Stimulated activated CD4-positive, alpha-beta T cell treated with anti-CD3 and anti-CD28 coated beads, Interleukin-15, amount 100 ng/mL, for 48 hours (primary cell): ENCODE data around the gene DNMBP.
"Not testable (repeated sequence)": the region's sequence is repeated elsewhere in the genome, so short reads cannot be mapped to it uniquely, and the experiment has no call there.

Experiments used
- DNase-seq, 2 donors: peaks; one replicate each; pipeline ENCODE4 v3.0.0-alpha.2; 2020; ENCODE audit warnings: low read depth in 2 of 2

DNMBP gene

DNA sequence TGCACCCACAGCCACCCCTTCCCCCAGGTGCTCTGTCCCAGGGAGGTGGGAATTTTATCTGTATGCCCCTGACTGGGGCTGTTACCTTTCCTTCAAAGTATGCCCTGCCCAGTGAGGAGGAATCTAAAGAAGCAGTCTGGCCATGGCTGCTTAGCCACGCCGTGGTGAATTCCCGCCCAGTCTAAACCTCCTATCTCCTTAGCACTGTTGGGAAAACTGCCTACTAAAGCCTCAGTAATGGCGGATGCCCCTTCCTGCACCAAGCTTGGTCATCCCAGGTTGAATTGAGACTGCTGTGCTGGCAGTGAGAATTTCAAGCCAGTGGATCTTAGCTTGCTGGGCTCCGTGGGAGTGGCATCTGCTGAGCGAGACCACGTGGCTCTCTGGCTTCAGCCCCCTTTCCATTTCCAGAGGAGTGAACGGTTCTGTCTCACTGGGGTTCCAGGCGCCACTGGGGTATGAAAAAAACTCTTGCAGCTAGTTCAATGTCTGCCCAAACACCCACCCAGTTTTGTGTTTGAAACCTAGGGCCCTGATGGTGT lies 140.1 kb downstream of the DNMBP start:
- no peak for DNase-seq

DNA sequence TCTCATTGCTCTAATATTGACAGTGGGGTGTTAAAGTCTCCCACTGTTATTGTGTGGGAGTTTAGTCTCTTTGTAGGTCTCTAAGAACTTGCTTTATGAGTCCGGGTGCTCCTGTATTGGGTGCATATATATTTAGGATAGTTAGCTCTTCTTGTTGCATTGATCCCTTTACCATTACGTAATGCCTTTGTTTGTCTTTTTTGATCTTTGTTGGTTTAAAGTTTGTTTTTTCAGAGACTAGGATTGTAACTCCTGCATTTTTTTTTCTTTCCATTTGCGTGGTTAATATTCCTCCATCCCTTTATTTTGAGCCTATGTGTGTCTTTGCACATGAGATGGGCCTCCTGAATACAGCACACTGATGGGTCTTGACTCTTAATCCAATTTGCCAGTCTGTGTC lies 142.5 kb downstream of the DNMBP start:
- DNase-seq: not testable (repeated sequence)

DNA sequence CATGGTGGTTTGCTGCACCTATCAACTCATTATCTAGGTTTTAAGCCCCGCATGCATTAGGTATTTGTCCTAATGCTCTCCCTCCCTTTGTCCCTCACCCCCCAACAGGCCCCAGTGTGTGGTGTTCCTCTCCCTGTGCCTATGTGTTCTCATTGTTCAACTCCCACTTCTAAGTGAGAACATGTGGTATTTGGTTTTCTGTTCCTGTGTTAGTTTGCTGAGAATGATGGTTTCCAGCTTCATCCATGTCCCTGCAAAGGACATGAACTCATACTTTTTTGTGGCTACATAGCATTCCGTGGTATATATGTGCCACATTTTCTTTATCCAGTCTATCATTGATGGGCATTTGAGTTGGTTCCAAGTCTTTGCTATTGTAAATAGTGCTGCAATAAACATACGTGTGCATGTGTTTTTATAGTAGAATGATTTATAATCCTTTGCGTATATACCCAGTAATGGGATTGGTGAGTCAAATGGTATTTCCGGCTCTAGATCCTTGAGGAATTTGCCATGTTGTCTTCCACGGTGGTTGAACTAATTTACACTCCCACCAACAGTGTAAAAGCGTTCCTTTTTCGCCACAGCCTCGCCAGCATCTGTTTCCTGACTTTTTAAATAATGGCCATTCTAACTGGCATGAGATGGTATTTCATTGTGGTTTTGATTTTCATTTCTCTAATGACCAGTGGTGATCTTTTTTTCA lies 146.1 kb downstream of the DNMBP start:
- not testable (repeated sequence) for DNase-seq

DNA sequence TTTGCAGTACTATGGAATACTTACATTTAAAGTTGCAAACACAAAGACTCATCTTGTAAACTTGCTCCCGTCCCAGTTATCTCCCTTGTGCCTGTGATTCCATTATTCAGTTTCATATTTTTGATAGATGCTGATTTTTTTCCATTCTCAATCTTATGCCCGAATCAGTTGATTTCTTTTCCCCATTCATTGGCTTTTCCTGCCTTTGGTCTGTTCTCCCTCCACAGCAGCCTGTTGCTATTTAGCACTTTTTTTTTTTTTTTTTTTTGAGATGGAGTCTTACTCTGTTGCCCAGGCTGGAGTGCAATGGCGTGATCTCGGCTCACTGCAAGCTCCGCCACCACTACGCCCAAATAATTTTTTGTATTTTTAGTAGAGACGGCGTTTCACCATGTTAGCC lies 149.3 kb downstream of the DNMBP start:
- no peak for DNase-seq

DNA sequence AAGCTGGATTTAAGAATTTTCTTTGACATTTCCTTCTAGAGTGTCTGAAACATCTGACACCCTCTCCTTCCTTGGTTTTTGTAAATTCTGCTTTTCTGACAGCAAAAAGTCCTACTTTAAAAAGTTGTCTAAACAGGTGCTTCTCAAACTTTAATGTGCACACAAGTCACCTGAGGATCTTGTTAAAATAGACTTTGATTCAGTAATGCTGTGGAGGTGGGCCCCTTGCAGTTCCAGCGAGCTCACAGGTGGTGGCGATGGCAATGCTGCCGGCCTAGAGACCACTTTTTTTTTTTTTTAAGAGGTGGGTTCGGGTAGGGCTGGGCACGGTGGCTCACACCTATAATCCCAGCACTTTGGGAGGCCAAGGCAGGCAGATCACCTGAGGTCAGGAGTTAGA lies 150.2 kb downstream of the DNMBP start:
- DNase-seq: no peak

DNA sequence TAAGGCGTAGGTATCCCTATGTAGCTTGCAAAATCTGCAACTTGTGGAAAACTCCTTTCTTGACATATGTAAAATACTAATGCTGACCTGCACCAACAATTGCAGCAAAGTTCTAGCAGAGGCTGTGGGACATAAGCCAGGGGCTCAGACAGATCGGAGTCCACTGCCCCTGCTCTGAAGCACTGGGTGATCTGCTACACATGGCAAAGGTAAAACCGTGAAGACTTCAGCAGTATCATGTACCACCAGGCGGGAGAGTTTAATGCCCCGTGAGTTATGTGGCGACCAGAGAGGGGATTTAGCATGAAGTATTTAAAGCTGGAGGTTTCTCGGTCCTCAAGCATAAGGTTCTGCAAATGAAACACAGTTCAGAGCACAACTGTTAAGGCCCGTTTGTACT lies 150.9 kb downstream of the DNMBP start:
- no peak for DNase-seq

DNA sequence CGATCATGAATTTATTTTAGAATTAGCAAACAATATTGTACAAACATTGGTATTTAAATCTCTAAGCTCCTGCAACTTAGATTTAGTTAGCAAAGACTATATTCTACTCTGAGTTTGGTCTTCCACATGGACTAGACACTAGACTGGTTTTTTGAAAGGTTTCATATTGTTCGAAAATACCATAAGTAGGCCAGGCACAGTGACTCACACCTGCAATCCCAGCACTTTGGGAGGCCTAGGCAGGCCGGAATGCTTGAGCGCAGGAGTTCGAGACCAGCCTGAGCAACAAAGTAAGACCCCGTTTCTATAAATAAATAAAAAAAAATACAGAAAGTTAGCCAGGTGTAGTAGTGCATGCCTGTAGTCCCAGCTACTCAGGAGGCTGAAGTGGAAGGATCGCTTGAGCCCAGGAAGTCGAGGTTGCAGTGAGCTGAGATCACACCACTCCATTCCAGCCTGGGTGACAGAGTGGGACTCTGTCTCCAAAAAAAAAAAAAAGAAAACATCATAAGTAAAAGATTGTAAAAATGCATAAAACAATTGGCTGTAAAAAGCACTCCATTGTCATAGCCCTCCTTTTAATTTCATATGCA lies 154.2 kb downstream of the DNMBP start:
- DNase-seq: no peak

DNA sequence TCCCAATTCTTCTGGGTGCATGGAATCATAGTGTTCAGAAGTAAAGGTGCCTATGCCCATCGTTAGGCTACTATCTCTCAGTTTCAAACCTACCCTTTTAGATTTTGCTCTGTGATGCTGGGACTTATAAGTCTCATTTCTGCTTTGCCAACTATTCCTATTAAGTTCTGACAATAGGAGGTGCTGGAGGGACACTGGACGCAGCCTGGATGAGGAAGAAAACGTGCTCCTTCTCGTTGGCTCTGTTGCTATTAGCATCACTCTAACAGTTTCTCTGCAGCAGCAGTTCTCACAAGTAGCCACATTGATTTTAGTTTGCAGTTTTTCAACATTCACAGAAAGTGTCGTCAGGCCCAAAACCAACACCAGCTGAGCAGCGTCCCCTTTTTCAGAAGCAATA lies 154.9 kb downstream of the DNMBP start:
- DNase-seq: no peak

DNA sequence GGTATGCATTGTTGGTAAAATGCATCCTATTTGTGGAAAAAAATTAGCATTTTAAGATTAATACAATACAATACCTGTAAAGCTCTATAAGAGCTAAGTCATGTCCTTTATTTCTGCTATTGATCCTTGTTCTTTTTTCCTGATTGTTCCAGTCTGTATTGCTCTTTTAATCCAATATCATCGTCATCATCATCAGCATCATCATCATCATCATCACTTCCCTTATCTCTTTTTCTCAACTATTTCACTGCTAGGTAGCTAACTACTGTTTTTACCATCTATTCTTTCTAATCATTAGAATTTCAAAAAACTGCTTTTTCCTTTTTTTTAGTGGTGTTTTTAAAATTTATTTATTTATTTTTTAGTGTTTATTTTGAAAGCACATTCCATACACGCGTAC lies 156.1 kb downstream of the DNMBP start:
- DNase-seq: no peak

DNA sequence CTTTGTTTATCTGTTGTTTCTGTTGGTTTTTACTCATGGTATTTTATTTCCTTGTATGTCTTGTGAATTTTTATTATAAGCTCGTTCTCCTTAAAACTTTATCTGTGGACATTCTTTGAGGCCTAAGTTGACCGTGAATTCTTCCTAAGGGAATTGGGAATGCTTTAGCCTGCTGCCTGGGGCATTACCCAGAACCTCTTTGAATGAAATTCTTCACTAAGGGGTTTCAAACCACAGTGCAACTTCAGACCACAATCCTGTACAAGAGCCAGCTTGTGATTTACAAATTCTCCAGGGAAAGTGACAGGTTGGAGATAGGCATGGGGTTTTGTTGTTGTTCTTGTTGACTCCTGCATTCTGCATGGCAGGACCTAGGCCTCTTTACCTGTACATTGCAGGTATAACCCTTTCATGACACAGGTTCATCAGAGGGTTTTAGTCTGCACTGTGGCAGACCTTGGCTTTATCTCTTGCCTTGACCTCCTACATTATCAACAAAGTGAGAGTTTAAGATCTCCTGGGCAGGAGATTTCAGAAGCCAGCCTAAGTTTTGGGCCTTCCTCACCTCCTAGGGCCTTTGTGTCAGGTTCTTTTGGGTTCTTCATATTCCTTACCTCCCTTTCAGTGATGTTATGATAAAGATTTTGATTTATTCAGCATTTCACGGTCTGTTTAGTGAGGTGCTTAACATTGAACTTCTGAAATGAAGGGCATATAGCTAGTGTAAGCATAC lies 157.1 kb downstream of the DNMBP start:
- no peak for DNase-seq

DNA sequence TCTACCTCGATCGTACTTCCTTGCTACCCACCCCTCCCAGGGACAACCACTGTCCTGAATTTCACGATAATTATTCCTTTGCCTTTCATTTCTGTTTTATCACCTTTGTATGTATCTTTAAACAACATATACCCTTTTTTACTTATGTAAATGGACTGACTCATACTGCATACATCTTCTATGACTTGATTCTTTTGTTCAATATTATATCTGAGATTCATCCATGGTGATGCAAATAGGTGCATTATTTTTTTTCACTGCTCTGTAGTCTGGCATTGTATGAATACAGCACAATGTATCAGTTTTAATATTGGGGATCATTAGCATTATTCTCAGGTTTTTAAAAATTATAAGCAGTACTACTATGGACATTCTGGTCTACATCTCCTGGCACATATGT lies 157.9 kb downstream of the DNMBP start:
- DNase-seq: no peak

DNA sequence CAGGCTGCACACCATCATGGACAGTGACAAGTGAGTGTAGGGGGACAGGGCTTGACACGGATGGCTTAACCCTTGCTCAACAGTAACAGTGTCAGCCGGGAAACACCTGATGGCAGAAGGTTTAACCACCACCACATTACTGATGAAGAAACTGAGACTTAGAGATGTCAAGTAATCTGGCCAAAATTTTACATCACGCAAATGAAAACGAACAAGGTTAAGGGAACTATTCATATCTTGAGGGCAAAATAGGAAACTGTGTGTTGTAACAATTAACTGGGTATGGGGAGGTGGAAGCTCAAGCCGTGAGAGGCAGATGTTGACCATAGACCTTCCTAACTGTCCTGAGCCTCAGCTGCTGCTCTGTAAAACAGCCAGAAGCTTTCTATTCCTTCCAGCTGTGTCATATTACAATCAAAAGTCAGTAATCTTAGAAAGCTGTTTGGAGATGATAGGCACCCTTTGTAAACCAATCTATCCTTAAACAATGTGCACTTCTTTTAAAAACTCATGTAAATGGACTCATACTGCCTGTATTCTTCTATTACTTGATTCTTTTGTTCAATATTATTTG lies 158.9 kb downstream of the DNMBP start:
- no peak for DNase-seq

DNA sequence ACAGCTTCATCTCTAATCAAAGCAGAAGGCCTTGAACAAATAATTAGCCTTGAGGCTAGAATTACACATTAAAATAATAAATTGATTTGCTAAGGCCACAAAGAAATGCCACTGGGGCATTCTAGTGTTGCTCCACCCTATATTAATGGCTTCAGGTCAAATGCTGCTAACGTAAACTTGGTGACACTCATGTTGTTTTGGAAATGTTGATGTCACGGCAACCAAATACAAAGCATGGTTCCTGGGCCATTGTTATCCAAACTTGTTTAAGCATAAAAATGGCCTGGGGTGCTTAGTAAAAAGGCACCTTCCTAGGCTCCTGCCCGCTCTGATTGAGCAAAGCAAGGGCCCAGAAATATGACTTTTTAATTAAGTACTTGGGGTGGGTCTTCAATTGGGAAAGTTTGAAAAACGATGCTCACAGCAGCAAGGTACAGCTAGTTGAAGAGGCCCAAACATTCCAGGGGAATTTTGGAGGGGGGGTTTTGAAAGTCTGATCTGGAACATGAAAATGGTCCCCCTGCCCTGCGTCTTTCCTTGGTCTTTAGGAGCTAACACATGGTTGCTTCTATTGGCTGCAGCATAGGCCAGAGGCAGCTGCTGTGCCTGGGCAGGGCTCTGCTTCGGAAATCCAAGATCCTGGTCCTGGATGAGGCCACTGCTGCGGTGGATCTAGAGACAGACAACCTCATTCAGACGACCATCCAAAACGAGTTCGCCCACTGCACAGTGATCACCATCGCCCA lies 159.6 kb downstream of the DNMBP start:
- DNase-seq: no peak

DNA sequence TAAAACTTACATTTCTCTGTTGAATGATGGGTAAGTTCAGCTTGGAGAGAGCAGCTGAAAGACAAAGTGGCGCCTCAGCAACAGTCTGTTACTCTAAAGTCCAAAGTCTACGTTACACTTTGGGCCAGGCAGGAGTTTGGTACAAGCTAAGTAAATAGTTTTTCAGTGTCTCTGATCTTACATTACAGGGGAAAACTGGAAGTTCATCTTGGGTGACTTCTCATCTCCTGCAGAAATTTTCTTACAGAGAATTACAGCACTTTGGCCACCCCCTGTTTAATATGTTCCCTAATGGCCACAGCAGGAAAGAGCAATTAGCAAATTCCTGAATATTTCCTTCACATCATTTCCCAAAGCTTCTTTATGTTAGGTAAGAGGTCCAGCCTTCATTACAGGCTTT lies 160.2 kb downstream of the DNMBP start:
- no peak for DNase-seq

DNA sequence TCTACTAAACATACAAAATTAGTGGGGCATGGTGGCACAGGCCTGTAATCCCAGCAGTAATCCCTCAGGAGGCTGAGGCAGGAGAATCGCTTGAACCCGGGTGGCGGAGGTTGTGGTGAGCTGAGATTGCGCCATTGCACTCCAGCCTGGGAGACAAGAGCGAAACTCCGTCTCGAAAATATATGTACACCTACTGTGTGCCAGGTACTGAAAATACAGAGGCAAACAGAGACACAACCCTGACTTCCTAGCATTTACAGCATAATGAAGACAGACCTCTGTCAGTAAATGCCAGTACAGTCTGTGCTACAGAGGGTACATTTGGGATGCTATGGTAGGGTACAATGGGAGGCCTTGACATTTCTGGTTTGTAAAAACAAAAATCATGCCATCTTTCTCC lies 160.7 kb downstream of the DNMBP start:
- DNase-seq: no peak

DNA sequence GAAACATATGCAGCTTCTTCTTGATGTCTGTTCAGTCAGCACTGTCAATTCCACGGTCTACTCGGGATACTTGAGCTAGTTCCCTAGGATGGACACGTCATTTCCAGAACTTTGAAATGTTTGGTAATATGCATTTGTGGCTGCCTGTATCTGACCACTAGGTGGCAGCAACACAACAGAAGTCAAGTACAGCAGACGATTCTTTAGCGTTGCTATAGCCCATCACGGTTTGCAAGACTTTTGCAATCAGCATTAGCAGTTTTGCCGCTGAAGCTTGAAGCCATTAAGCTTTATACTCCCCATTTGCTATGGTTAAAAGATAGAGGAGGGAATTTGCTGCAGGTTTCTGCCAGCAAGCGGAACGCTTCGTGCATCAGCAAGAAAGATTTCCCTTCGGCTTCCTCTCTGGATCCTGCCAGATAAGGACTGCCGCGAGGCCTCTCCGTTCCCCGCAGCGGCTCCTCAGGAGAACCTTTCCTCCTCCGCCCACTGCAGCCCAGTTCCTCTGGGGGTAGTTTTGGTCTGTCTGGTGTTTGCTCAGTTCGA lies 163.8 kb downstream of the DNMBP start:
- DNase-seq: peak; percentile 44 to 56

DNA sequence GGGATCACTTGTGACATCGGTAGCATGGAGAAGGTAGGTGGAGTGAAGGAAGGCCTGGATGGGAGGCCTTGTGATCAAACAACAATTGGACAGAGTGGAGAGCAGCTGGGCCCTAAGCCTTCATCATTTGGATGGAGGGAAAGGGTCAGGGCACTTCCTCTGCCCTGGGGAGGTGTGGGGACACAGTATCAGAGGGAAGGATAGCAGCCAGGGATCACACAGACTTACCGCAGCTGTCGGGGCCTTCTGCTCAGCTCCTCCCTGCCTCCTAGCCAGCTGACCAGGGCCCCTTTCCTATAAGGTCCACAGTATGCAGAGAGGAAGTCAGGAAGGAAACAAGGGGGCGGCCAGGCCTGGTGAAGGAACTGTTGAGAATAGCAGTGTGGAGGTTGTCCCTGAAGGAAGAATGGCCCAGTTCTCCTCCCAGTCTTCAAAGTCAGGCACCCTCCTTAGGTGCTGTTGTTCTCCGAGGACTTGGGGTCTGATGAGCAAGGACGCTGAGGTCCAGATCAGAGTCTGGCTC lies 165.3 kb downstream of the DNMBP start:
- DNase-seq: no peak

DNA sequence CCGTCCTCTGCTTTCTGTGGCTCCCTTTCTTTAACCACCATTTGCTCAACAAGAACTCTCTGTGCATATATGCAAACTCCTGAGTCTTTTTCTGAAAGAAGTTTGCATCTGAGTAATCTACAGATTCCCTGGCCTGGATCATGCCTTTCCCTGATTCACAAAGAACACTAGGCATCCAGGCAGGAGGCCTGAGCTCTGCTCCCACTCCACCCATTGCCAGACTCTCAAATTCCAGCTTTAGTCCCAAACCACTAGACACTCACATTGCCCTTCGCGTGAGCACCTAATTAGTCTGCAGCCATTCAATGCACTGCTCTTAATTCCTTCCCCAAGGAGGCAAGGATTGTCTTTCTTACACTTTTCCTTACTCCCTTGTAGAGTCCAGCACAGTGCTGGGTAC lies 166.4 kb downstream of the DNMBP start:
- no peak for DNase-seq

DNA sequence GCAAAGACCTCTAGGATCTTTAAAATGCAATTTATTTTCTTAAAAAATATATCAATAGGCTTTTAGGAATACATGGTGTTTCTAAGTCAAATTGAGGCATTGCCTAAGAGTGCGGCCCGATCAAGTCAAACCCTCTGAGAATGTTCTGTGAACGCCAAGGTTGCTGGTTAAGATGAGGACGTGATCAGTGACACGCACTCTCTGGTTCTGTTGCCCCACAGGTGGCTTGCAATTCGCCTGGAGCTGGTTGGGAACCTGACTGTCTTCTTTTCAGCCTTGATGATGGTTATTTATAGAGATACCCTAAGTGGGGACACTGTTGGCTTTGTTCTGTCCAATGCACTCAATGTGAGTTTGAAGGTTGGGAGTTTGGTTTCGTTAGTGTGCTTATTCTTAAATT lies 168.0 kb downstream of the DNMBP start:
- DNase-seq: no peak

DNA sequence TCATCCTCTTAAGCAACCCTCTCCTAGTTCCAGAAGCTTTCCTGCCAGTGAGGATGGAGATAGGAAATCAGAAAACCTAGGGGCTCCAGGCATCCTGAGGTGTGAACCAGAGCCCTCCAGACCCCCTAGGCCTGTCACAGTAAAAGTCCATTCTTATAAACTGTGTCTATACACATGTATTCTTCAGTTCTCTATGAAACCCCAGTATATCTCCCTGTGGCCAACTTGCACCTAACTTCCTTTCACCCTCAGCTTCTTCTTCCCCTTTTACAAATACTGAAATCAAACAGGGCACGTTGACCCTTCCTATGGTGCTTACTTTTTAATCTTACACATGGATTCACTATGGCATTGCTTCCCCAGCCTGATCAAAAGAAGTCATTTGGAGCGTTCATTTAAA lies 168.9 kb downstream of the DNMBP start:
- not testable (repeated sequence) for DNase-seq

DNA sequence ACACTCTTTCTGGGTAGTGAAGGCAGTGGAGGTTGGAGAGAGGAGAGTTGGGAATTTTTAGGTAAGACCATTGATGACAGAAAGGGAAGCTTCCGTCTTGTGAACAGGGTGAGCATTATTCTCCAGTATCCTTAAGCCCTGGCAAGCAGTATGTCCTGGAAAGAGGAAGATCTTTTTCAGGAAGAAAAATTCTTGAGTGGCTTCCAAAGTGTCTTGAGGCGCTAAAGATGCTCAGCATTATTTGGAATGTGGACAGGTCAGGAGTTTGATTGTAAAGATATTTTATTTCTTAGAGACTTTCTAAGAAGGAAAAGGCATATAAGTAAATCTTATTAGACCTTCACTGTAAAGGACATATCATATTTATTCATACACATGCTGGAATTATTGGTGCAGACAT lies 173.0 kb downstream of the DNMBP start:
- no peak for DNase-seq
